NCI-H446 treated with DMSO at 0.1 percent for 48 hours (cell line): Measurements from ENCODE around the gene REM2.
A peak's percentile ranks its signal among the peaks of the same experiment; 100 is the strongest.
"Not testable (repeated sequence)": the region's sequence is repeated elsewhere in the genome, so short reads cannot be mapped to it uniquely, and the experiment has no call there.

Source experiments
- DNase-seq: peaks from one replicate; lab custom pipeline; 2025; lab: John Stamatoyannopoulos, UW

REM2 gene

DNA sequence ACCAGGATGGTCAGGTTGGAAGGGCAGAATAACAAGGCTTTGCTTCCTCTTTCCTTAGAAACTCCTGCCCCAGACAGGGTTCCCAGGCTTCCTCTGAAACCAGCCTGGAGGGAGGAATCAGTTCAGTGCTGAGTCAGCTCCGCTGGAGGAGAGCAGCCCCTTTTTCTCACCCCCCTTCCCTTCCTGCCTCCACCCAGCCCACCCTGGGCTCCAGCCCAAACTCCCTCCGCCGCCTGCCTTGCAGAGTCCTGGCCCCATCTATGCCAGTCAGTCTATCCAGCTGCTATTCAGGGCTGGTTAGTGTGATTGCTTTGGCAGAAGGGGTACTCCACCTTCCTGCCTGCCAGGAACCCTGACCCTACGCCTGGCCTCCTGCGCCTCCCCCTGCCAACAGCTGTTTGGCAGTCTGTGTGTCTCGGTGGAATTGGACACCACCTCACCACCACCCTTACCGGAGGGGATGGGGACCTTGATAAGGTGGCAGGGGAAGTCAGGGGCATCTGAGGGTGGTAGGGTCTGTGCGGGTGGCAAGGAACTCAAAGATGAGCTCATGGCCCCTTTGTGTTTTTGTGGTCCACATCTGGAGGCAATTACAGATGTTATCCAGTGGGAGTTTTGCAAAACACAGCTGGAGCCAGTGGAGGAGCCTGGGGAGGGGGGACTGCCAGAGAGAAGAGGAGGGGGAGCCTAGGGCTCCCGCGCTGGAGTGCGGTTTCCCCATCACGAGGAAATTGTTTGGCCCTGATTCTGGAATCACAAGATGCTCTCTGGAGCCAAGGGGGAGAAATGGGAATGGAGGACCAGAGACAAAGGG lies 34.5 kb upstream of the REM2 start:
- DNase-seq, result peak; percentile 82

DNA sequence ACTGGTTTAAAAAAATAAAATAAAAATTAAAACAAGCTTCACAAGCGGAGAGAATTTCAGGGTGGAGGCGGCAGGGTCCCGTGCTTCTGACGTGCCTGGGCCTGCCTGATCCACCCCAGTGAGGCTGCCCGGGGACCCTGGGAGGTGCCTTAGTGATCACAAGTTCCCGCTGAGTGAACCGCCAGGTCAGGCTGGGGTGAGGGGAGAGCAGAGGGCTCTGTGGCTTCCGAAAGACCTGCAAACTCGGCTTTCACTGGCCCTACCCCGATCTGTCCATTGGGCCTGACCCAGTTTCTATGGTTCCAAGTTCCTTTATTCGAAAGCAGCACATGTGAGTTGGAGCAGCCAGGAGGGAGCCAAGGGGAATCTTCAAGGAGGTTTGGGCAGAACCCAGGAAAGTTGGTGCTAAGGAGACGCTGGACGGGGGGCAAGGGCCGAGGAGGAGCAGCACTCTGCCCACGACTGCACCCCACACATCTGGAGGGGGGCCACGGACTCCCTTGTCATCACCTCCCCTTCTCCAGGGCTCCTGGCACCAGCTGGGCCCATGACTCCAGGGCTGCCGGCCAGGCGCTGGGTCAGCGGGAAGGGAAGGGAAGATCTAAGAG lies 33.7 kb upstream of the REM2 start:
- DNase-seq, result peak; percentile 52

DNA sequence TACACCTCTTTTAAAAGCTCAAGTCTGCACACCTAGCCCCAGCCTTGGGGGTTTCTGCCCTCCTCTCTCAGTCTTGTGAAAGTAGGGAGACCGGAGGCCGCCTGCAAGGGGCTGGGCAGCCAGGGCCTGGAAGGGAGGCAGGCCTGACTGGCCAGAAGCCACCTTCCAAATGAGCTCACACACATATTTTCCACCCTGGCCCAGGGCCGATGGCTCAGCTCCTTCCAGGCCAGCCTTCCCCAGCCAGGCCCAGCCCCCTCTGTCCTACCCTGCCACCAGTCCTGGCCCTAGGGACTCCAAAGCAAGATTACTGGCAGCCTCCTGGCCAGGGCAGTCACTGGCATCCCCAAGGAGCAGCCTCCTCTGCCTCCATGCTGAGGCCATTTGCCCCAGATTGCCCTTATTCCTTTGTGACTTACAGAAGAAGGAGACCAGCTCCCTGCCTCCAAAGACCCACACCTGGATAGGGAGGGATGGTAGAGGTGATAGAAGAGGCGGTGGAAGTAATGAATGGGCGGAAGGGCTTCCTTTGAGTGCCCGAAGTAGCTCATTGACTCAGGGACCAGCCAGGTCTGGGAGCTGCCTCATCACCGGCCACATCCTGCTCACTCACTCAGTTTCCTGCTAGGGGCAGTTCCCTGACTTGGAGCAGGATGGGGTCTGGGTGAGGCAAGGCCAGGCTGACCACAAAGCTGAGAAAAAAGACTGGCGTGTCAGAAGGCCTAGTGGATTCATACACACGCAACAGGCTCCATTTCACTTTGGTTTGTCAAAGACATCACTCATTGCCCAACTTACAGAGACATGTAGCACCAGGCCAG lies 31.9 kb upstream of the REM2 start:
- DNase-seq, result peak; percentile 56

DNA sequence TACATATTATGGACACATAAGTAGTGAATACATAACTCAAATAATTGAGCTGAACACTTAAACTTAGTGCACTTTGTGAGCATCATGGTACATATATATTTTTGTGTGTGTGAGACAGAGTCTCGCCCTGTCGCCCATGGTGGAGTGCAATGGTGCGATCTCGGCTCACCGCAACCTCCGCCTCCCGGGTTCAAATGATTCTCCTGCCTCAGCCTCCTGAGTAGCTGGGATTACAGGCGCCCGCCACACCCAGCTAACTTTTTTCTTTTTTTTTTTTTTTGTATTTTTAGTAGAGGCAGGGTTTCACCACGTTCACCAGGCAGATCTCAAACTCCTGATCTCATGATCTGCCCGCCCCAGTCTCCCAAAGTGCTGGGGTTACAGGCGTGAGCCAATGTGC lies 30.8 kb upstream of the REM2 start:
- DNase-seq, result not testable (repeated sequence)

DNA sequence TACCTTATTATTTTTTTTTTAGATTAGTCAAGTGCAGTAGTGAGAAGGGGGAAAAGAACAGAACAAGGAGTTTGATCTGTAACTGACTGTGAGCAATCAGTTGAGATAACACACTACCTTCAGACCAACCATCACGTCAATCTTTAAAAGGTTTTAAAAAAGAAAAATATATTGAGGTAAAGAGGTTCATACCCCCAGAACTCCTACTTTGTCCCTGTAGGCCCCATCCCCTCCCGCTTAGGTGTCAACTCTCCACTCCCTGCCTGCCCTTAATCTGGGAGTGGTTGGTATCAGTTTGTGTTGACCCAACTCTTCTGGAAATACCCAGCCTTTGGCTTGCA lies 30.5 kb upstream of the REM2 start:
- DNase-seq, result no peak

DNA sequence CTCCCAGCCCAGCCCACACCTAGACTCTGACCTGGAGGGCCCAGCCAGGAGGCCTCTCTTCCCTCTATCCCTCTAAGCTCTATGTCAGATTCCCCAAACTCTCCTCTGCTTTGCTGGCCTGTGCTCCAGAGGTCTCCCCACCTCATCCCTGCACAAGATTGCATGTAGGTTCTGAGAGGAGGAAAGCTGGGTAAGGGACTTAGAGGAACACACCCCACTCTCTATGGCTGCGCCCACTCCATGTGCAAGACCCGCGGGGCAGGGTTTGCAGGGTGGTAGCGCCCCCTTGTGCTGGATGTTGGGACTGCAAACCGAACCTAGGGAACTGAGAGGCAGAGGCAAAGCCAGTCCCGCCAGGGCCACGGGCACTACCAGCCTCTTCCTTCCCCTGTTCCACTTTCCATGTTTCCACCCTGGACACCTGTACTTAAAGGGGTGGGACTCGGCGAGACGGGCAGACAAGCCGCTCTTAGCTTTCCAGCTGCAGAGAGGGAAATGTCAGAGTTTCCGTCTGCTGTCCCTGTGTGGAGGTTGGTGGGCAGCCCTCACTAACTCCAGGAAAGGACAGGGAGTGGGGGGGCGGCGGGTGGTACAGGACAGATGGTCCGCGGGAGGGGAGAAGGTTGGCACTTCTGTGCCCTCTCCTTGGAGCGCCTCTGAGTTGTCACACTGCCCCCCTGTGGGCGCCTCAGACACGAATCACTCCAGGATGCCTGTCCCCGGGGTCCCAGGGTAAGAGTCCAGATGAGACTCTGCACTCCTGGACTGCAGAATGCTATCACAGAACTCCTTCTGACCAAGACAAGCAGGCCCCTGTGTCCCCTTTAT lies 29.9 kb upstream of the REM2 start:
- DNase-seq, result peak; percentile 50

DNA sequence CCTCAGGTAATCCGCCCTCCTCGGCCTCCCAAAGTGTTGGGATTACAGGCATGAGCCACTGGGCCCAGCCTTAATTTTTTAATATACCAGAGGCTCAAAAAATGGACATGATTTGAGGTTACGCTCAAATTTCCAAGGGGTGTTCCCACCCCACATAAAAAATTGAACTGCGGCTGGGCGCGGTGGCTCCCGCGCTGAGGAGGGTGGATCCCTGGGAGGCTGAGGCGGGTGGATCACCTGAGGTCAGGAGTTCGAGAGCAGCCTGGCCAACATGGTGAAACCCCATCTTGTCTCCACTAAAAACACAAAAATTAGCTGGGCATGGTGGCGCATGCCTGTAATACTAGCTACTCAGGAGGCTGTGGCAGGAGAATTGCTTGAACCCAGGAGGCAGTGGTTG lies 28.7 kb upstream of the REM2 start:
- DNase-seq, result not testable (repeated sequence)

DNA sequence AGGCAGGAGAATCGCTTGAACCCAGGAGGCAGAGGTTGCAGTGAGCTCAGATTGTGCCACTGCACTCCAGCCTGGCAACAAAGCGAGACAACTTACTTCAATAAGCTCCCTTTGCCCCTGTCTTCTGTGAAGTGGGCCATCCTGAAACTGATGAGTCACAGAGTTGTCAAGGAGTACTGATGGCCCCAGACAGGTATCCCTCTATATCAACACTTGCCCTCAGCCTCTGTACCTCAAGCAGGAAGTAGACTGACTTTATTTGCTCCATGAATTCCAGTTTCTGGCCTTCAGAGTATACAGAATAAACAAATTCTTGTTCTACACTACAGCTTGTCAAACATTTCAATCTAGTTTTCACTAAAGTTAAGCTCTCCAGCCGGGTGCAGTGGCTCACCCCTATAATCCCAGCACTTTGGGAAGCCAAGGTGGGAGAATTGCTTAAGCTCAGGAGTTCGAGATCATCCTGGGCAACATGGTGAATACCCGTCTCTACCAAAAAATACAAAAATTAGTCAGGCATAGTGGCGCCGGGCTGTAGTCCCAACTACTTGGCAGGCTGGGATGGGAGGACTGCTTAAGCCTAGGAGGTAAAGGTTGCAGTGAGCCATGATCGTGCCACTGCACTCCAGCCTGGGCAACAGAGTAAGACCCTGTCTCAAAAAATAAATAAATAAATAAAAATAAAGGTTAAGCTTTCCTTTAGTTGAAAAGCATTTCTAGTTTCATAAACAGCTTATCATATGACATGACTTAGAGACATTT lies 27.9 kb upstream of the REM2 start:
- DNase-seq, result no peak

DNA sequence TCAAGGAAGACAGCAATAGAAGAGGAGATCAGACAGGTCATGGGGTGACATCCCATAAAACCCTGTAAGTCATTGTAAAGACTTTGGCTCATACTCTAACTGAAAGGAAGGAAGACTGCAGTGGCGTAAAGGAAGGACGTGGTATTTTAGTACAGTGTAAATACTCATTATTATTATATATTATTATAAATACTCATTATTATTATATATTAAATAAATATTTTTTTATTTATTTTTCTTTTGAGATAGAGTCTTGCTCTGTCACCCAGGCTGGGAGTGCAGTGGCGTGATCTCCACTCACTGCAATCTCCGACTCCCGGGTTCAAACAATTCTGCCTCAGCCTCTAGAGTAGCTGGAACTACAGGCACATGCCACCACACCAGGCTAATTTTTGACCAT lies 26.6 kb upstream of the REM2 start:
- no peak for DNase-seq

DNA sequence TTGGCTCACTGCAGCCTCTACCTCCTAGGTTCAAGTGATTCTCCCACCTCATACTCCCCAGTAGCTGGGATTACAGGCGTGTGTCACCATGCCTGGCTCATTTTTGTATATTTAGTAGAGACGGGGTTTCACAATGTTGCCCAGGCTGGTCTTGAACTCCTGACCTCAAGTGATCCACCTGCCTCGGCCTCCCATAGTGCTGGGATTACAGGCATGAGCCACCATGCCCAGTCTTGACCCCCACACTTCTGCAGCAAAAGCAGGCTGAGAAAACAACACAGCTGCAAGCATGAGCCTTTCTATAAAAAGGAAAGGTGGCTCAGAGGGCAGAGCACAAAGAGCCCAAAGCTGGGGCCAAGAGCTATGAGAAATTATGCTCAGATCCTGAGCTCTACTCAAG lies 22.6 kb upstream of the REM2 start:
- not testable (repeated sequence) for DNase-seq

DNA sequence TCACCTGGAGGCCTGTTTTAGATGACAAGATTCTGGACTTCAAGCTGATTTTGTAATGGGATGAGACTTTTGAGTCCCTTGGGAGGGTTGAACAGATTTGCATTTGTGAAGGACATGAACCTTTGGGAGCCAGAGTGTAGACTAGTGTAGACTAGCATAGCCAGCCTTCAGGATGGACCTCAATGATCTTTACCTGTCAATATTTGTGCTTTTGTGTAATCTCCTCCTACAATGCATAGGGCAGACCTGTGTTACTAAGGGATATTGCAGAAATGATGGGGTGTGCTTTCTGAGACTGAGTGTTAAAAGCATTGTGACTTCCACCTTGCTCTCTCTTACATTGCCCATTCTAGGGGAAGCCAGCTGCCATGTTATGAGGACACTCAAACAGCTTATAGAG lies 21.4 kb upstream of the REM2 start:
- no peak for DNase-seq

DNA sequence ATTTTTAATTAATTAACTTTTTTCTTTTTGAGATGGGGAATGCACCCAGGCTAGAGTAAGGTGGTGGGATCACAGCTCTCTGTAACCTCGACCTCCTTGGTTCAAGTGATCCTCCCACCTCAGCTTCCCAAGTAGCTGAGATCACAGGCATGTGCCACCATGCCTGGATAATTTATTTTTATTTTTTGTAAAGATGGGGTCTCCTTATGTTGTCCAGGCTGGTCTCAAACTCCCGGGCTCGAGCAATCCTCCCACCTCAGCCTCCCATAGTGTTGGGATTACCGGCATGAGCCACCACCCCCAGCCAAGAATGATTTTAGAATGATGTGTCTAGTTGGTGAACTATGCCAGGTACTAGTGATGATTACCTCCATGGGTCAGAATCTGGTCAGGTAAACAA lies 18.0 kb upstream of the REM2 start:
- no peak for DNase-seq

DNA sequence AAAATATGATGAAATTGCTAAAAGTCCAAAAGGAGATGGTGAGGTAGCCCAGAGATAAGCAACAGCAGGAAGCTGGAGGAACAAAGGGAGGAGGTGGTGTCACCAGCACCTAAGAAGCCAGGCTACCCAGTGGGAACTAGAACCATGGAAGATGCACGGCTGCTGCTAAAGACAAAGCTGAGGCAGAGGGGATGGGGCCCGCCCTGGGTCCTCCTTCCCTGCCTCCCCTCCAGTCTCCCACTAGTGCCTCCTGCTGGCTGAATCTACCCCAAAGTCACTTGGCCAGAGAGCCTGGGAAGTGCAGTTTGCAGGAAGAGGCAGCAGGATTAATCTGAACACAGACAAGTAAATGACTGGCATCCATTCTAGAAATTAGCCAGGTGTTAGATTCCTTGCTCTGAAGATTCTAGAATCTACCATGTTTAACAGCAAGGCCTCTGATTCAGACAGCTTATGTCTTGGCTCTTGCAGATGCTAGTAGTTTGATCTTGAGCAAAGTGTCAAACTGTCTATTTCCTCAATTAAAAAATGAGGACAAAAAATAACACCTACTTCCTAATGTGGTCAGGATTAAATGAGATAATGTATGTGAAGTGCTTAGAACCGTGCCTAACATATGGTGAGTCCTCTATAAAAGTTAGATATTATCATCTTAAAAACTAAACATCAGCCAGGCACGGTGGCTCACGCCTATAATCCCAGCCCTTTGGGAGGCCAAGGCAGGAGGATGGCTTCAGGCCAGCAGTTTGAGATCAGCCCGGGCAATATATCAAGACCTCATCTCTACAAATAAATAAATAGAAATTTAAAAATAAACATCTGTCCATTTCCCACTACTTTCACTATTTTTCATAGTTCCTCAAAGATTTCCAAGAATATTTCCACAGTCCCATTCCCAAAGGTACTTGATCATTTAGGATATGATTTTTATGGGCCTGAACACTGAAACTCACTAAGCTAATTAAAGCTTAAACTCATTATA lies 17.3 kb upstream of the REM2 start:
- no peak for DNase-seq

DNA sequence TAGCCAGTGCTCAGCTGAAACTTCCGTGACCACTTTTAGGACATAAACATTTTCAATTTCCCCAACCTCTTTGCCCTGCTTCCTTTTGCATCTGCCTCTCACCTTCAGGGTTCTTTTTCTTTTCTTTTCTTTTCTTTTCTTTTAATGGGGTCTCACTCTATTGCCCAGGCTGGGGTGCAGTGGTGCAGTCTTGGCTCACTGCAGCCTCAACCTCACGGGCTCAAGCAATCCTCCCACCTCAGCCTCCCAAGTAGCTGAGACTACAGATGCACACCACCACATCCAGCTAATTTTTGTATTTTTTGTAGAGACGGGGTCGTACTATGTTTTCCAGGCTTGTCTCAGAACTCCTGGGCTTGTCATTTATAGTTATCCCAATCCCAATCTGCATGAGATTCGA lies 16.1 kb upstream of the REM2 start:
- no peak for DNase-seq

DNA sequence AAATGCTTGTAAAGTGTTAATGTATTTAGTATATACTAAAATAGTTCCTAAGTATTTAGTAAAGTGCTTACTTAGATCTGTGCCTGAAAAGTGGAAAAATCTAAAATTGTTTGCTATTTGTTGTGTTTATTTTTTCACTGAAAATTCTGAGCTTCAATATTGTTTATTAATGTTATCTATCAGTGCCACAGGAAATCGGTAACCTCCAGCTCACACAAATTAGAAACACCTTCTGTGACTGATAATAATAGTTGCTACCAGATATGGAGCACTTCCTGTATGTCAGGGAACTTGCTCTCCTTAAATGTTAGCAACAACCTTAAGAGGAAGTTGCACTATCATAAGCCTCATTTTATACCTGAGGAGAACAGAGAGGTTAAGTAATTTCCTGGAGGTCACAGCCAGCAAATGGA lies 12.2 kb upstream of the REM2 start:
- no peak for DNase-seq

DNA sequence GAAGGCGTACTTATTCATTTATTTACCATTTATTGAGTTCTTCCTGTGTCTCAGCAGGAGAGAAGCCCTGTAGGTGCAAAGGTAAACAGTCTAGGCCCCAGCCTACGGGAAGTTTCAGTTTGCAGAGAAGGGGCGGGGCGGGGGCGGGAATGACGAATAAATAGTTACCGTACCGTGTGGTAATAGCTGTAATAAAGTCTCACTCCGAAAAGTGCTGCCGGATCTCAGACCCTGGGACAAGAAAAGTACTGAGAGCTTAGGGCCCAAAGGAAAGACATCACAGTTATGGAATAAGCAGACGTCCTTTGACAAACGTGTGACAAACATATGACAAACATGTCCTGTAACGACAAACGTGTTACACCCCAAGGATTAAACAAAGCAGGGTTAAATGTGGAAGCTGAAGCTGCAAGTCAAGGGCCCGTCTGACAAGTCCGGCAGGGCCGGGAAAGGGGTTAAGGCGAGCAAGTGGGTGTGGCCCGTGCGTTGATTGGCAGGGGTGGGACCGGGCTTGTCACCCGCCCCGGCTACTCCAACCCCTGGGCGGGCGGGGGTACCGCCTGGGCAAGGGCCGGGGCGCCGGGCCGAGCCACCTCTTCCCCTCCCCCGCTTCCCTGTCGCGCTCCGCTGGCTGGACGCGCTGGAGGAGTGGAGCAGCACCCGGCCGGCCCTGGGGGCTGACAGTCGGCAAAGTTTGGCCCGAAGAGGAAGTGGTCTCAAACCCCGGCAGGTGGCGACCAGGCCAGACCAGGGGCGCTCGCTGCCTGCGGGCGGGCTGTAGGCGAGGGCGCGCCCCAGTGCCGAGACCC lies 11.6 kb upstream of the REM2 start, which contains the start of gene LRP10:
Gene LRP10, plus strand, starts transcription at position 517 of the 809 bp plus-strand sequence. CDS start 564 bp downstream, outside the sequence.
- DNase-seq, result peak; percentile 57

DNA sequence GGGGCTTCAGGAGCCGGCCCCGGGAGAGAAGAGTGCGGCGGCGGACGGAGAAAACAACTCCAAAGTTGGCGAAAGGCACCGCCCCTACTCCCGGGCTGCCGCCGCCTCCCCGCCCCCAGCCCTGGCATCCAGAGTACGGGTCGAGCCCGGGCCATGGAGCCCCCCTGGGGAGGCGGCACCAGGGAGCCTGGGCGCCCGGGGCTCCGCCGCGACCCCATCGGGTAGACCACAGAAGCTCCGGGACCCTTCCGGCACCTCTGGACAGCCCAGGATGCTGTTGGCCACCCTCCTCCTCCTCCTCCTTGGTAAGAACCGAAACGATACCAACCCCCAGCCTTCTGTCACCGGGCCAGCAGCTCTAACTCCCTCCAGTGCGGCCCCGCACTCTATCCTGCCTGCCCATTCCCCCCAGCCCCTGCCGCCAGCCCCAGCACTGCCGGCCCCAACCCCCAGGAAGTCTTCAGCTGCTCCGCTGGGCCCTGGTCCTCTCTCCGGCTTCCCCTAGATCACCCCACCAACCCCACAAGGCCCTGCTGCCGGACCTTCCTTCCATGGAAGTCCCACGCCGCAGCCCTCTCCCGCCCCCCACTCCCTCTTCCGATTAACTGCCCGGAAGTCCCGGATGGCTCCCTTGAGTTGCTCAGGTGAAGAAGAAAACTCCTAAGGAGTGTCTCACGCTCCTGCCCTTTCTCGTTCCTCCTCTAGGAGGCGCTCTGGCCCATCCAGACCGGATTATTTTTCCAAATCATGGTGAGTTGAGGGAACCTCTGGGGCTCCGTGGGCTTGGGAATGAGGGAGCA lies 10.8 kb upstream of the REM2 start:
- no peak for DNase-seq

DNA sequence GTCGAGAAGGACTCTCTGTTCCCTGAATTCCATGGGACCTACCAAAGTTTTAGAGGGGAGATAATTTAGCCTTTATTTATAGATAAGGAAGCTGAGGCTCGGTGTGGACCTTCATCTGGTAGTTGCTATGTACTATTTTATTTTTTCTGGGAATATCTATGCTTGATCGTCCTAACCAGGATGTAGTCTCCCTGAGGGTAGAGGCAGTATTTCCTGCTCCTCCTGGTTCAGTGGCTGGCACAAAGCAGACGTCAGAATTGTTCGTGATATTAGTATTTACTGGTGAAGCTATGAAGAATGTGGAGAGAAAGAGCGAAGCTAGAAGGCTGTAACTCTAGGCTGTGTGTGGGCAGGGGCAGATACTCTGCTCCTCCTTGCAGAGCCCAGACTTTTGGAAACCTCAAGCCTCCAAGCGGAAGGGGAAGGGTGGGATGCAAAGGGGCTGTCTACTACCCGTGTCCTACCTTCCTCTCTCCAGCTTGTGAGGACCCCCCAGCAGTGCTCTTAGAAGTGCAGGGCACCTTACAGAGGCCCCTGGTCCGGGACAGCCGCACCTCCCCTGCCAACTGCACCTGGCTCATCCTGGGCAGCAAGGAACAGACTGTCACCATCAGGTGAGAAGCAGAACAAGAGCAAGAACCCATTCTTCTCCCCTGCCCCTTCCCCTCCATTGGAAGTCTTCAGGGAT lies 10.0 kb upstream of the REM2 start:
- no peak for DNase-seq
